SU-DHL-6 (cell line): ENCODE results near the gene MFSD1.

ENCODE experiments used
- H2AFZ ChIP-seq: fragments of 200-600 bp; sonication (generic); 2 replicates; pipeline ENCODE4 v1.6.1; 2014; ENCODE audit warnings: low read depth, mild to moderate bottlenecking, moderate library complexity, mixed read lengths, antibody characterized with exemption, low read length; ENCODE audit not compliant: severe bottlenecking
- H3F3A ChIP-seq: fragments of 200-600 bp; shearing (Covaris generic); 2 replicates; pipeline ENCODE4 v1.6.0; 2016; ENCODE audit warnings: antibody characterized with exemption, mild to moderate bottlenecking; ENCODE audit not compliant: insufficient read depth
- H3K27ac ChIP-seq: fragments of 200-600 bp; sonication (generic); 2 replicates; pipeline ENCODE4 v1.5.1; 2016; ENCODE audit warnings: low read depth, mild to moderate bottlenecking, low read length, moderate library complexity, mixed read lengths
- H3K27me3 ChIP-seq: fragments of 200-600 bp; sonication (generic), shearing (Covaris generic); 2 replicates; pipeline ENCODE4 v1.6.0; 2014; ENCODE audit warnings: mild to moderate bottlenecking, low read length
- H3K36me3 ChIP-seq: fragments of 200-600 bp; sonication (generic); 2 replicates; pipeline ENCODE4 v1.6.1; 2014; ENCODE audit warnings: mild to moderate bottlenecking, low read length, mixed read lengths
- H3K4me2 ChIP-seq: fragments of 300-600, 200-600 bp; shearing (Covaris generic), sonication (generic); 2 replicates; pipeline ENCODE4 v1.6.0; 2014; ENCODE audit warnings: low read length, low read depth, mild to moderate bottlenecking; ENCODE audit not compliant: poor library complexity, severe bottlenecking
- H3K4me3 ChIP-seq: fragments of 200-600 bp; sonication (generic); 2 replicates; pipeline ENCODE4 v1.5.1; 2014; ENCODE audit warnings: antibody characterized with exemption, low read length, mild to moderate bottlenecking, mixed read lengths; ENCODE audit not compliant: insufficient read depth, poor library complexity, severe bottlenecking
- H3K79me2 ChIP-seq: fragments of 200-600 bp; sonication (generic); 2 replicates; pipeline ENCODE4 v1.6.1; 2014; ENCODE audit warnings: mild to moderate bottlenecking, low read length, moderate library complexity; ENCODE audit not compliant: insufficient read depth
- H3K9ac ChIP-seq: fragments of 200-600 bp; sonication (generic); 2 replicates; pipeline ENCODE4 v1.7.0; 2014; ENCODE audit warnings: mild to moderate bottlenecking, low read length
- H3K9me2 ChIP-seq: fragments of 200-600 bp; sonication (generic); replicated peaks from 2 replicates; pipeline ENCODE4 v1.6.1; 2014; ENCODE audit warnings: low read length; ENCODE audit not compliant: insufficient read depth
- H3K9me3 ChIP-seq: fragments of 200-600 bp; sonication (generic); 2 replicates; pipeline ENCODE4 v1.6.1; 2014; ENCODE audit warnings: low read length, mixed read lengths; ENCODE audit not compliant: insufficient read depth
- H4K20me1 ChIP-seq: fragments of 200-600 bp; sonication (generic); 2 replicates; pipeline ENCODE4 v1.6.1; 2014; ENCODE audit warnings: low read depth, mild to moderate bottlenecking, antibody characterized with exemption, low read length, moderate library complexity, mixed read lengths
- EZH2phosphoT487 ChIP-seq: fragments of 200-600 bp; sonication (generic), shearing (Covaris generic); conservative IDR thresholded peaks from 2 replicates; pipeline ENCODE4 v1.6.1; 2018; ENCODE audit warnings: mild to moderate bottlenecking, antibody characterized with exemption, low read length, moderate library complexity, mixed read lengths
- TF ChIP-seq, protein P1 (sequence below): fragments of 200-600 bp; sonication (generic); IDR thresholded peaks from one replicate; pipeline ENCODE4 v1.5.1; 2017; ENCODE audit warnings: antibody characterized with exemption, mild to moderate bottlenecking, low read length, moderate library complexity; ENCODE audit not compliant: insufficient read depth, poor library complexity, severe bottlenecking

Gene MFSD1

DNA sequence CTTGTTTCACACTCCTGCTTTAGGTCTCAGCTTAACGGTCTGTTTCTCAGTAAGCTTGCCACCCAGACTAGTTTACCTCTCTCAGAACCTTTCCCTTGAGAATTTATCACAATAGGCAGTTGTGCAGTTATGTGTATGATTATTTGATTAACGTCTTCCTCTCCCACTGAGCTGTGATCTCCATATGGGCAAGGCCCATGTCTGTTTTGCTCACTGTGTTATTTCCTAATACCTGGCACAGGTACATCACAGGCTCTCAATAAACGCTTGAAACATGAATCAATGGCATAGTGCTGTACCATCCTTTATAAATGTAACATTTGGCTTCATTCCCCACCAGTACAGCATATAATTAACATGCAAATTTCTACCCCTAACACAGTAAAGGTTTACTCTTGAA lies 40.5 kb upstream of the MFSD1 start:
- H3K4me3 ChIP-seq: no peak overlapping the region
- H3K27ac ChIP-seq: no peak overlapping the region
- no peaks in the 10 kb centered on the region for H3K79me2 ChIP-seq
- H3K9me3 ChIP-seq: no peaks in the 10 kb centered on the region
- no peak overlapping the region for H3K4me2 ChIP-seq
- H2AFZ ChIP-seq: no peak overlapping the region
- no peaks in the 10 kb centered on the region for H4K20me1 ChIP-seq
- no peaks in the 10 kb centered on the region for H3K27me3 ChIP-seq
- TF ChIP-seq, protein P1, sequence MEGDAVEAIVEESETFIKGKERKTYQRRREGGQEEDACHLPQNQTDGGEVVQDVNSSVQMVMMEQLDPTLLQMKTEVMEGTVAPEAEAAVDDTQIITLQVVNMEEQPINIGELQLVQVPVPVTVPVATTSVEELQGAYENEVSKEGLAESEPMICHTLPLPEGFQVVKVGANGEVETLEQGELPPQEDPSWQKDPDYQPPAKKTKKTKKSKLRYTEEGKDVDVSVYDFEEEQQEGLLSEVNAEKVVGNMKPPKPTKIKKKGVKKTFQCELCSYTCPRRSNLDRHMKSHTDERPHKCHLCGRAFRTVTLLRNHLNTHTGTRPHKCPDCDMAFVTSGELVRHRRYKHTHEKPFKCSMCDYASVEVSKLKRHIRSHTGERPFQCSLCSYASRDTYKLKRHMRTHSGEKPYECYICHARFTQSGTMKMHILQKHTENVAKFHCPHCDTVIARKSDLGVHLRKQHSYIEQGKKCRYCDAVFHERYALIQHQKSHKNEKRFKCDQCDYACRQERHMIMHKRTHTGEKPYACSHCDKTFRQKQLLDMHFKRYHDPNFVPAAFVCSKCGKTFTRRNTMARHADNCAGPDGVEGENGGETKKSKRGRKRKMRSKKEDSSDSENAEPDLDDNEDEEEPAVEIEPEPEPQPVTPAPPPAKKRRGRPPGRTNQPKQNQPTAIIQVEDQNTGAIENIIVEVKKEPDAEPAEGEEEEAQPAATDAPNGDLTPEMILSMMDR: no peak
- no peaks in the 10 kb centered on the region for H3K9me2 ChIP-seq
- H3F3A ChIP-seq: no peaks in the 10 kb centered on the region
- no peaks in the 10 kb centered on the region for H3K36me3 ChIP-seq
- H3K9ac ChIP-seq: no peak overlapping the region

- Histone ChIP-seq H3K4me2 (no peak overlapping the region), H3K9me3 (no peaks in the 10 kb centered on the region), H3K27me3 (no peaks in the 10 kb centered on the region), H3K9ac (no peak overlapping the region), H4K20me1 (no peaks in the 10 kb centered on the region), H3K4me3 (no peak overlapping the region), H3F3A (no peaks in the 10 kb centered on the region), H3K9me2 (no peaks in the 10 kb centered on the region), H3K36me3 (no peaks in the 10 kb centered on the region), H2AFZ (no peak overlapping the region), H3K27ac (no peak overlapping the region), H3K79me2 (no peaks in the 10 kb centered on the region)
- TF ChIP-seq, protein P1: no peak
- TF ChIP-seq EZH2phosphoT487: no peak
Observed at GRCh38 chr3:158762701-158763100, 39.2 kb upstream of the MFSD1 start.

- Histone ChIP-seq H3K9me3 (no peaks in the 10 kb centered on the region), H3K4me2 (no peak overlapping the region), H3K27me3 (no peaks in the 10 kb centered on the region), H4K20me1 (no peaks in the 10 kb centered on the region), H3K4me3 (no peak overlapping the region), H3K79me2 (no peaks in the 10 kb centered on the region), H3K9ac (no peak overlapping the region), H3K27ac (no peak overlapping the region), H3F3A (no peaks in the 10 kb centered on the region), H2AFZ (no peak overlapping the region), H3K36me3 (no peaks in the 10 kb centered on the region), H3K9me2 (no peaks in the 10 kb centered on the region)
- TF ChIP-seq EZH2phosphoT487: no peak
- TF ChIP-seq, protein P1: no peak
Observed at GRCh38 chr3:158763421-158763820, 38.4 kb upstream of the MFSD1 start.
